ENCODE results near the gene TSPAN2.

TSPAN2 gene

DNA sequence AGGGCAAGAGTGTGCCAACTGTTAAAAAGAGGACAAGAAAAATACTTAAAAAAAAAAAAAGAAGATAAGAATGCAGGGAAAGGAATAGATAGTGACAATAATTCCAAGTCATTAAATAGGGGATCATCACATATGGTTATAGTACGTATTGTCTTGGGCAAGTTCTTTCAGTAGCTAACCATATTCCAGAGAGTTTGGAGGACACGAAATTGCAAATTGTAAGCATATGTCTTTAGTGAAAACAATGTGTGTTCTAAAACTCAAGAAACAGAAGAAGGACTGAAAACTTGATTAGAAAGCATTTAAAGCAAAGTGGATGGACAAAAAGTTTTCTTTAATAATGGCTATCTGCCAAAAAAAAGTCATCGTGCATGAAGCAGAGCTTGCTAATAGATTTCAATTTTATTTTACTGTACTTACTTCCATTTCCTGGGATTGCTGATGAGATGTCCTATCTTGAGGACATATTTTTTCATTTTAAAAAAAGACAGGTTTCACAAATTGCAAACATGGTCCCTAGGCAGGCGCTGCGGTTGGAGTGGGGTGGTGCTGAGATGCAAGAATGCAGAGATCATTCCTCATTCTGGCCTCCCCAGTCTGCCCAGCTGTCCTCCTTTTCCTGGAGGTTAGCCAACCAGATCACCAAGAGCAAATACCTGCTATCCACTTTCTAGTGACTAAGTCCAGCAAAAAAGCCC, 11.9 kb downstream of the TSPAN2 start:
- in situ Hi-C loops (cut with HindIII; ENCODE audit: low sequenced_read_pairs): no loop called here

DNA sequence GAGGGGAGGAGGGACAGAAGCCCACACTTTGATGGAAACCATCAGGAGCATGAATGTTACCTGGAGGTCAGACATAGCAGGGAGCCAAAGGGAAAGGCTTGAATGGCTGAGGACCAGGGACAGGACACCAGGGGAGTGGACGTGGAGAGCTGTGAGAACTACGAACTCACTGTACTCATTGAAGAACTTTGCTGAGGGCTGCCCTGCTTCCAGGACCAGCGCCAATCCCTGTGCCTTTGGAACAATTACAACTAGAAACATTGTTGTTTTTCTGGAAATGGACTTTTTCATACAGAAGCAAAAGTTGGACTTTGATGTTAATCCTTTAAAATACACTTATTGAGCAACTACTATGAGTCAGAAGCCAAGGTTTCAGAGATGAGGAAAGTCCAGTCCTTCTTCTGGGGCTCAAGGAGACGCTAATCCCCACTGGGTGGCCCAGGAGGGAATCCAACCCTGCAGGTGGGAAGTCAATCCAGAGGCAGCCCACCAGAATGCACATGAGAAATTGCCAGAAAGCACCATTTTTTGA, 12.9 kb downstream of the TSPAN2 start:
- in situ Hi-C loops (cut with HindIII; ENCODE audit: low sequenced_read_pairs): no loop called here

DNA sequence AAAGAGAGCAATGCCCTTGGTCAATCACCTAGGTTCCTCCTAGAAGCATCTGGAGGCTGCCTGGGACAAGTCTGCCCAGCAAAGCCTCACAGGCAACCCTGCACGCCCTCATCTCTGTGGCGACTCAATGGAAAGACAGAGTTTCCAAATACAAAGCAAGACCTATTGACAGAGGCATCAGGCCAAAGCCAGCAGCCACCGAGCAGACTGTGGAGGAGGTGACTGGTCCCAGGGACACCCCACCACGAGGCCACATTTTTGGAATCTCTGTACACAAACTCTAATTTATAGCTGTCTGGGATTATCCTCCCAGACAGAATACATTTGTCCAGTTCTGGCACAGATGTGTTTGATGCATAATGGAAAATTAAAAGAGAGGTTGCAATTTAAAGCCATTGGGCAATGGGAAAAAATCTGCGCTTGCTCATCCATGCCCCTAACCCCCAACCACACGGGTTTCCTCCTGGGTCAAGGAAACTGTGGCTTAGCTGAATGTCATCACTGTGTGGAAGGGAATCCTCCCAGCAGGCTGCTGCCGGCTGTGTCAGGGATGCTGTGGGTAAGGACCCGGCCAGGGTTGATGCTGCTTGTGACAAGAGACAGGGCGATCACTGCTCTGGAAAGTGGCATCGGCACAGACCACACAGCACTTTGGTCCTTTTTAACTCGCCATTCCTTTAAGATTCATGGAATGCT, 14.3 kb downstream of the TSPAN2 start:
- in situ Hi-C loops (cut with HindIII; ENCODE audit: low sequenced_read_pairs): no loop called here

DNA sequence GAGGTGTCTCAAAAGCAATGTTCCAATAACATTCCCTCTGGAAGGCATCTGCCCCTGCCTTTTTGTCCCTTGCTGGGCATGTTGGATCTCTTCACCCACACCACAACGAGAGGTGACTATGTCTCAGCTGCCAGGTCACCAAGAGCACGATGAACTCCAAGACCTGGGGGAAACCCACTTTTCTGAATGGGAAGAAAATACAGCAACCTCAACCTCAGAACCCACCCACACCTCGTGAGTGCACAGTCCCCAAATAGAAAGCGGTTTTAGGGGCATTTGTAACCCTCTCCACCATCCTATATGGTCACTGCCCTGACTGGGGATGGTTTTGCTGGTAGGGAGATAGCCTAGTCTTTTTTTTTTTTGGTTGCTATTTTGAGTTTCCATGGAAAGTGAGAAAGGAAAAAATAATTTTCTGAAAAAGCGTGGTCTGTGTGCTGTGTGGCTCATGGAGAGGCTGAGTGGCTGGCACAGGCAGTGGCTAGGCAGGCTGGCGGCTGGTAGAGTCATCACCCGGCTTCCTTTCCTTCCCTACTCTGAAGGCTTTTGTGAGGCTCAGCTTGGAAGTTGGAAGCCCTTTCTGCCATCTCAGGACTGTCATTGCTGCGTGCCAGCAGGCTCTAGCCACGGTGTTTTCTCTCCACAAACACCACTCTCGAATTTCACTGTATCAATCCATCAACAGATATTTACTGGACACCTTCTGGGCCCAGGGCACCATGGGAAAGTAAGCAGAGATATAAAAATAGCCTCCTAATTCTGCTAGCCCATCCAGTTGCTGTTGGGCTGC, 15.8 kb downstream of the TSPAN2 start:
- in situ Hi-C loops (cut with HindIII; ENCODE audit: low sequenced_read_pairs): no loop called here

DNA sequence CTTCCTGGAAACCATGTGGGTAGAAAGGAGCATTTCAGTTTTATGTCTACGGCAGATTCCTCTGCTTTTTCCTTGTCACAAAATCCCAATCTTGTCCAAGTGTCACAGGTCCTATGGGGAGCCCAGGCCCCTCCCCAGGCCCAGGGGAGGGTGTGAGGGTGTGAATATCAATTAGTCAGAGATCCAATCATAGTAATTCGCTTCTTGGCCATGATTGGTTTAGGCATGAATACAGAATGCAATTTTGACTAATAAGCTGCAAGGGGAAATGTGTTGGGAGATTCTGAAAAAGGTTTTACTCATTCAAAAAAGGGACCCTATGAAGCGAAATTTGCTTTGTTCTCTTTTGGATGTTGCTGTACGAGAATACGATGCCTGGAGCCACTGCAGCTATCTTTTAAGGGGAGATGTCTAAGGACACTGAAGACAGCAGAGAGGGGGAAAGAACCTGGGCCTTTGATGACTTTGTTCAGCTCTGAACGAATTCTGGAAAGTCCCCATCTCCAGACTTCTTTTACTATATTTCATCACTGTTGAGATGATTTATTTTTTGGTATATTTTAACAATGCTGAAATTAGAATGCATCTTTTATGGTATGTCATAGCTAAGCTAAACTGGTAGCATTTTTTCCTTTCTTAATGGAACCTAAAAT, 18.2 kb downstream of the TSPAN2 start:
- in situ Hi-C loops (cut with HindIII; ENCODE audit: low sequenced_read_pairs): no loop called here

DNA sequence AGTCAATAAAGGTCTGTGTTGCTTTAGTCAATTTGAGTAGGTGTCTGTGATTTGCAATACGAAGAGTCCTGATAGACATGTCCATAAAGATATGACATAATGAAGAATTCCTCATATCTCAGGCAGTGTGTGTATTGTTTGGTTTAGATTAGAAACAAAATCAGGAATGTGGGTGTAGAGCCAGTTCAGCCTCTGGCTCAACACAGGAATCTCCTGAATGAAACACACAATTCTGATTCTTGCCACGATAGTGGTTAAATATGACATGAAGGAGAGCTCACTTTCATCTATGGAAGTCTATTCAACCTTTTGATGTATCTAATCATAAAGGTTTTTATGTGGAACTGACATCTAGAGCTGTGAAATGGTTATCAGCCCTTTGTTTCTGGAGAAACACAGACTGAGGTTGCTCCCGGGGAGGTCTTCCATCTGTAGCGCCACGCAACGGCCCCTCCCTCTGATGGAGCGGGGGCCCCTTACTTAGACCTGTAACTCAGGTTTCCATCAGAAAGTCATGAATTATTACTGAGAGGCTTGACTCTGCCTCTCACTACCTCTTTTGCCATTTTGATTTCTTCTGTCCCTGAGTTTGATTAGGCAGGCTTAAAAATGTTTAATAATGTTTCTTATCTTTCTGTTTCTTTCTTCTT, 19.5 kb downstream of the TSPAN2 start:
- in situ Hi-C loops (cut with HindIII; ENCODE audit: low sequenced_read_pairs): no loop called here

DNA sequence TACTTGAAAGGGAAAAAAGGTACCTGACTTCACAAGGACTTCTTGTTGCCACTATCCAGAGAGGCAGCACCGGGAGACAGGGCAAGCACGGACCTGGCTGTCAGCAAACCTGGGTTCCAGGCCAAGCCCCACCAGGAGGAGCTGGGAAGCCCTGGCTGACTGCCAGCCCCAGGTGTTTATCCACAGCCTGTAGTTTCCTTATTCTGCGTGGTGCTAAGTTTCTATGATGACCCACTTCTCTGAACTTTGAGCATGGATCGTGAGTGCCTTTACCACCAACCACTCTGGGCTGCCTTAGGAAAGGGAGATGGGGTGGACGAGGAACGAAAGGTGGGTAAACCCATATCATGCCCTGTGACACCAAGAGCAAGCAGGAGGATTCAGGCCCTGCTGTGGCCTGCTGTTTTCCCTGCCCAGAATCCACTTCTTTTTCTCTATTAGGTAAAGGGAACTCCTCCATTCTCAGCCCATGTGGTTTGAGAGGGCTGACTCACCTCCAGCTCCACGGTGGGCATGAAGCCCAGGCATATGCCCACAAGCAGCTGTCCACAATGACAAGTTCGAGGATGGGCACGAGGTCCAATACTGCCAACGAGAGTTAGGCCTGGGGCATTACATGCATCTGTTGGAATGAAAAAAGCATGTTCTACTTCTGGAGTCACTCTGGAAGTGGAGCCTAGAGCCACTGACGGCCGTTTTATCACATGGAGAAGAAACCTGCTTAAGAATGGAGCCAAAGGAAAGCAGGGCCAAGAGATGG, 20.3 kb downstream of the TSPAN2 start:
- in situ Hi-C loops (cut with HindIII; ENCODE audit: low sequenced_read_pairs): no loop called here

DNA sequence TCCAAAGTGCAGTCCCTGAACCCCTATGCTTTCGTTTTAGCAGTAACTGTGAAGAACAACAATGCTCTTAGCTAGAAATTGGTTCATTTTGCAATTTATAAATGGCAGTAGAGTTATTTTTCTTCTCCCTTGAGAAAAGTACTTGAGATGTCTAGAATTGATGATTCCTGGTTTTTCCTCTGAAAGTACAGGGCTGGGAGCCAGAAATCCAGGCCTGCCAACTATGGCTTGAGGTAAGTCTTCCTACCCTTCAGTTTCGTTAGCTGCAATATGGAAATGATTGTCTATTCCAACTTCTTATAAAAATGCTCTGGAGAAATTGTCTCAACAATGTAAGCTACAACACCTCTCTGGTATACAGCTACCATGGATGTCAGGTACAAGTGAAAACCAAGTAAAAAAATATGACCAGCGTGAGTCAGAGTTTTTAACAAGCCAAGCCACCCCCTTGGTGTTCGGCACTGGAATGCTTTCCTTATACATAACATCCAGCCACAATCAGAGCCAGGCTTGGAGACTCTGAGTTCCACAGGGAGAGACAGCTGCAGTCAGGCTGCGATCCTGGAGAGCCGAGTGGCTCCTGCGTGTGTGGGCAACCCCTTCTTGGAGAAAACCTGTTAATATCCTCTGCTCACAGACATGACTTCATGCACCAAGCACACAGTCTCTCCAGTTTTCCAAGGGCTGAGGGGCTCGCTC, 22.0 kb downstream of the TSPAN2 start:
- in situ Hi-C loops (cut with HindIII; ENCODE audit: low sequenced_read_pairs): no loop called here

DNA sequence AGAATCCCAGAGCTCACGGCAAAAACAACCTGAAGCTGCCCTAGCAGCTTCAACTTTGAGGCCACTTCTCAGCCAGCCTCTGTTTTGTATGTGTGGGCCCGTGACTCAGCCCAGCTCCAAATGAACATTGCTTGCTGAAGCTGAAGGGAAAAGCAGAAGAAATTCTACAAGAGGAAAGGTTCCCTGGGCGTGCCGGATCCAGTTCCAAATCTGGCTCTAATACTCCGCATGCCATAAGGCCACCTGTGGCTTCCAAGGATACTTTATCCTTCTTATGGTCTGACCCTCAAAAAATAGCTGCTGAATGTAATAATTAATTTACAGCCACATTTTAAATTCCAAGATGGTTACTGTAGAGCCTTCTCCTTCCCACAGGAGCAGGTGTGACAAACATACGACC, 24.3 kb downstream of the TSPAN2 start:
- in situ Hi-C loops (cut with HindIII; ENCODE audit: low sequenced_read_pairs): no loop called here

DNA sequence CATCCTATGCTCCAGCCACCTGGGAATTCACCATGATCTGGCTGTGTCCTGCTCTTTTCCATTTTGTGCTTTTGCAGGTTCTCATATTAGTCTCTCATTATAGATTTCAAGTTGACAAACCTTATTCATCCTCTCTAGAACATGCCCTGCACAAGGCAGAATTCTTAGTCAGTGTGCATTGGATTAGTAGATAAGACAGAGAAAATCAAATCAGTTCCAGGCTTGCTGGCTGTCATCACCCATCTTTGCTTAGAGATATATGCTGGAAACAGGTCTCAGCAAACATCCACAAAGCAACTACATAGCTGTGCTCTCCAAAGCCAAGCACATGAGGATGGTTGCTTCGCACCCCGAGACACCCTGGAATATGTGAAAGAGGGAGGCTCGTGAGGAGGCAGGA, 24.8 kb downstream of the TSPAN2 start:
- in situ Hi-C loops (cut with HindIII; ENCODE audit: low sequenced_read_pairs): no loop called here

DNA sequence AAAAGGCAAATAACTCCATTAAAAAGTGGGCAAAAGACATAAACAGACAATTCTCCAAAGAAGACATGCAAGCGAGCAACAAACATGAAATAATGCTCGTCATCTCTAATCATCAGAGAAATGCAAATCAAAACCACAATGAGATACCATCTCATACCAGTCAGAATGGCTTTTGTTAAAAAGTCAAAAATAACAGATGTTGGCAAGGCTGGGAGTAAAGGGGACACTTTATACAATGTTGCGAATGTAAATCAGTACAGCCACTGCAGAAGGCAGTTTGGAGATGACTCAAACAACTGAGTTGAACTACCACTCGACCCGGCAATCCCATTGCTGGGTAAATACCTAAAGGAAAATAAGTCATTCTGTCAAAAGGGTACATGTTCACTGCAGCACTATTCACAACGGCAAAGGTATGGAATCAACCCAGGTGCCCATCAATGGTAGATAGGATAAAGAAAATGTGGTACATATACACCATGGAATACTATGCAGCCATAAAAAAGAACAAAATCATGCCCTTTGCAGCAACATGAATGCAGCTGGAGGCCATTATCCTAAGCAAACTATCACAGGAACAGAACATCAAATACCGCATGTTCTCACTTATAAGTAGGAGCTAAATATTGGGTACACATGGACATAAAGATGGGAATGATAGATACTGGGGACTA, 25.9 kb downstream of the TSPAN2 start:
- in situ Hi-C loops (cut with HindIII; ENCODE audit: low sequenced_read_pairs): no loop called here

DNA sequence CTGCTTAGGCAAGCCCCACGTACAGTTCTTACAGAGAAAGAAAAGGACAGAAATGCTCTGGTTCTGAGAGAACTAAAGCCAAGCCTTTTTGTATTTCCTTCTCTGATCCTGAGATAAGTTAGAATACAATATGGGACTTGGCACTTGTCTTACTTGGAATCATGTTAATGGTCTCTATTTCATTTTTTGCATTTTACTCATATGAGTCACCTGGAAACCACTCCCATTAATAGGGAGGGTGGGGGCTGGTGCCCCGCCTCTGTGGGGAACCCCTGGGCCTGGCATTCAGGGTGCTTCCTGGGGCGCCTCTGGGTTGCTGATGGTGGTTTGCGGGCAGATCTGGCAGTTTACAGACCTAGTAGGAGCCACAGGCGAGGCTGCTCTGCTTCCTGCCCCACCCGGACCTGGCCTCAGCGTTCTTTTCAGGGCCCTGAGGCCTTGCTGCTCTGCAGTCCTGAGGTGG, 26.7 kb downstream of the TSPAN2 start:
- in situ Hi-C loops (cut with HindIII; ENCODE audit: low sequenced_read_pairs): no loop called here

DNA sequence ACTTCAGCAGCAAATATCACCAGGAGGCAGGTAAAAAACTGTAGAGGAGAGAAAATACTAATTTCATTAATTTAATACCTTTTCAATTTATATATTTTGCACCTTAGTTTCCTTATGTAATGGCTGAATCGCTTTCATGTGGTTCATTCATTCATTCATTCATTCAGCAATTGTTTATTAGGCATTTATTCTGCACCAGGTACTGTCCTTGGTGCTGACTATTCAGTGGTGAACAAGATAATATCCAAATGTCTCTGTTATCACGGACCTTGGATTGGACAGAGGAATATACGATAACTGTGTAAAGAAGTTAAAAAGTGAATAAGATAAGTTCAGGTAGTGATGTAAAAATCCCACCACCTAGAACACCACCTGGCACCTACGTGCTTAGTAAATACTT, 28.8 kb downstream of the TSPAN2 start:
- in situ Hi-C loops (cut with HindIII; ENCODE audit: low sequenced_read_pairs): no loop called here

DNA sequence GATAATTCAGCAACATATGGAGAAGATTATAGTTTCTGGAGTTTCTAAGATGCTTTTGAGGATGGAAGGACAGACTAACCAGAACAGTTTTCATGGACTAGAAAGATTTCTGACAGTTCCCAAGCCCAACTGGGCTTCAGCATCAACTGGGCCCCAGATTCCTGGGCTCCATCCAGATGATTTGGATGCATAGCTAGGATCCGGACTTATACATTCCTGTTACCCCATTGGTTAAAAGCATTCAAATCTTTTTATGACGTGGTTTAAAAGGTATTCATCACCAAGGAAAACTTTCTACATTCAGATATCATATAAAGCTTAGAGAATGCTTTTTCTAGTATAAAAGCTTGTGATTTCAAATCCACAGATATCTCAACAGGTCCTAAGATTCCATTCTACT, 30.0 kb downstream of the TSPAN2 start:
- in situ Hi-C loops (cut with HindIII; ENCODE audit: low sequenced_read_pairs): no loop called here

DNA sequence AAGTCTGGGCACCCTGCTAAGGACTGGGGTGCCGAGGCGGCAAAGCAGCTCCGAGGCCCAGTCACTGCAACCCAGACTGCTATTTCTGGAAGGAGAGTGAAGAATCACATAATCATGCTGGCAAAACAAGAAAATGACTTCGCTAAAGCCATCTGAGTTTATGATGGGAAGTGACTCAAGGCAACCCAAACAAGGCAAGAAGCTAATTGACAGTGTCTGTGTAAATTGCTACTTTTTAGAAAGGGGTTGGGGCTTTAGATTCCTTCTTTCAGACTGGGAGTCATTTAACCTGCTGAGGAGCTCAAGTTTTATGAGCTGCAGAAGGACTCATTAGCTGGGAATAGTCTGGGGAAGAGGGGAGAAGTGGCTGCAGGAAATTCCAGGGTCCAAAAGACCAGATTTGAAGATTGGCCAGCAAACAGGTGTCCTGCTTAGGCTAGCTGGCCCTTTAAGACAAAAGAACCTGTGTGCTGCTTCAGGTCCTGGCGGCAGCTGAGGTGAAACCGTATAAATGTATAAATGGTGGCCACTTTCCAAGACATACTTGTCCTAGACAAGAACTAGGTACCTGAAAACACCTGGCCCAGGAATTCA, 31.5 kb downstream of the TSPAN2 start:
- in situ Hi-C loops (cut with HindIII; ENCODE audit: low sequenced_read_pairs): no loop called here

DNA sequence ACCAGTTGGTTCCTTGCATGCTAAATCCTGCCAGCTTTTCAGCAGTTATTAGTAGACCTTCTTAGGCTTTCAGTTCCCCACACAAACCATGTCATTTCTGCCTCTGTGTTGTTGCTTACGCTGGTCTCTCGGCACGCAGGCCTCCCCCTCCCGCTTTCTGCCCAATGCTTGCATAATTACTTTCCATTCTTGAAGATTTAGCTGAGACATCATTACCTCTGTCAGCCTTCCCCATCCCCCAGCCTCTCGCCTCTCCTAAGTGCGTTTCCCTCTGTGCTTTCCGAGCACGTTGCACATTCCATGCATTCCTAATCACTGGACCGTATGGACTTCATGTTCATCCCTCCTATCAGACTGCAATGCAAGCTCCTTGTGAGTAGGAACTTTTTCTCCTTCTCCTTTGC, 32.9 kb downstream of the TSPAN2 start:
- in situ Hi-C loops (cut with HindIII; ENCODE audit: low sequenced_read_pairs): no loop called here

DNA sequence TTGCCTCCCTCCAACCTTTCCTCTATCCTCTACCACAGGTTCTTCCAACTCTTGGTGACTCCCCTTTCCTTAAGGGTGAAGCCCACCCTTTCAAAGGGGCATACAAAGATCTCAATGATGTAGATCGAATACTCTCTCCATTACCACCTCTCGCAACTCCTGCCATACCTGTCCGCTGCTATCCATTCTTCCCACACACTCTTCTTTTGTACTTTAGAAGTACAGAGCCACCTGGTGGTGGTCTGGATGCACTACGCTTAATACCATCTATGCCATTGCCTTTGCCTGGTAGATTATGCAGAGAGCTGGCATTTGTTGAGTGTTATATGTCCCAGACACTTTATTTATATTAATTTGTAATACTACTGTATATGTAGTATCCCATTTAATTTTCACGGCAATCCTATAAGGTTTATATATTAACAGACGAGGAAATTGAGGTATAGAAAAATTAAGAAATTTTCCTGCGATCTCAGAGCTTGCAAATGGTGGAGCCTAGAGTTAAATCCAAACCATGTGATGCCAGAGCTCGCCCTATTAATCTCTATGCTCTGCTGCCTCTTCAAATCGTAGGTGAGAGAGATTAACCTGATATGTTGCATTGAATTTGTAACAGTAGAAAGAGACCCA, 36.7 kb downstream of the TSPAN2 start:
- in situ Hi-C loops (cut with HindIII; ENCODE audit: low sequenced_read_pairs): loop anchor here (5.0 kb wide), 2 partner anchors 50 to 60 kb away; no protein-coding TSS in a partner anchor

DNA sequence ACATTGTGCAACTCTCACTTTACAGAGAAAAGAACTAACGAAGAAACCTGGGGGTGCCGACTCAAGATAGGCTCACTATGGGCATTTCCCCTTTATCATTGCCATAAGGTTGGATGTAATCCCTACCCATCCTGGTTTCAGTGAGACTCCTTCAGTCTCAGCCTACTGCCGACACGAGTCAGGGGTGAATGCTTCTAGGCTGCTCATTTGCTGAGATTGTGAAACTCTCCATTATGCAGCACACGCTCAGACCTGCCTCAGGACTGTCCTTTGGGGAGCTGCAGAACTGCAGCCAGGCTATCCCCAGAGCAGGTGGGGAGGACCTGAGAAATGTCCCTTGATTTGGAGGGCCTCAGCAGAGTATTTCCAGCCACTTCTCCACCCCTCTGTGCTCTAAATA, 37.5 kb downstream of the TSPAN2 start:
- in situ Hi-C loops (cut with HindIII; ENCODE audit: low sequenced_read_pairs): loop anchor here (5.0 kb wide), 2 partner anchors 50 to 60 kb away; no protein-coding TSS in a partner anchor

Data from endothelial cell of hepatic sinusoid (primary cell).